Measurements from ENCODE around the gene MYO7B.

MYO7B gene

DNA sequence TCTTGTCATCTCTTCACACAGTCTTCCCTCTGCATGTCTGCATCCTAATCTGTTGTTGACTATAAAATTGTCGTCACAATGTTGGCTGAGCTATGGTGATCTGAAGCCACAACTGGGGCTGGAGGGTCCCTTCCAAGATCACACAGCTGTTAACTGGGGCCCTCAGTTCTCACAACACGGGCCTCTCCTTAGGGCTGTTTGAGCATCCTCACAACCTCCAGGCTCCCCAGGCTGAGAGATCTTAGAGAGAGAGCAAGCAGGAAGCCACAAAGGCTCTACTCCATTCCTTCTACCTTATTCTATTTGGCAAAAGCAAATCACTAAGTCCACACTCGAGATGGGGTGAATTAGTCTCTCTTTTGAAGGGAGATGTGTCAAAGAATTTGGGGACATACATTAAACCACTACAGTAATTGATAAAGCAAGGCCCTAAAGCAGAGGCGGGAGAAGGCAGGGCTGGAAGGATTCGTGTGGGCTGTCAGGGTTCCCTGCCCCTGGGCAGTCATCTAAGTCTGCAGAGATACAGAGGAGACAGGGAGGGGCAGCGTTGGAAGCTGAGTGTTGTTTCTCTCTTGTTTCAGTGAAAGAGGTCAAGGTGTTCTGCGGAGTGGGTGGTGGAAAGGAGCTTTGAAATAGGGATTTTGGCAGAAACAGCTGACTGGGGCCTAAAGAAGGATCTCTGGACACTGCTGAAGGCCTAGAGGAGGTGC, 15.9 kb downstream of the MYO7B start:
- H3K4me3 ChIP-seq (ENCODE audit: low read depth, low read length), result no peak overlapping the region
- no peak for DNase-seq (ENCODE audit: low read depth)
- no peak for TF ChIP-seq CTCF (conservative IDR thresholded peaks at IDR 0.05; ENCODE audit: low read depth, low read length)

DNA sequence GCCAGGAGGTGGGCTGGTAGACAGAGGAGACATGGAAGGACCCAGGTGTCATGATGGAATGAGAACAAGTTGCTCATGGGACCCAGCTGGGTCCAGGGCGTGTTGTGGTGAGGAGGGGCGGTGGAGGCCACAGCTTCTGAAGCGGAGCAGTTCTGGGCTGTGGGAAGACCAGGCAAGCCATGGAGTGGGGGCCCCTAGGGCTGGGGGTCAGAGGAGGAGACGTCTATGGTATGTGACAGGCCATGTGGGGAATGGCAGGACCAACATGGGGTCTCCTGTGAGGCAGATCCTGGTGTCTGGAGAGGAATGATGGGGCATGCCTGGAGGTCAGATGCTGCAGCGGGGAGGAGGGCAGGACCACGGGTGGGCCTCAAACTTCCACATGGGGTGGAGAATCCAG, 16.9 kb downstream of the MYO7B start:
- no peak overlapping the region for H3K4me3 ChIP-seq (ENCODE audit: low read depth, low read length)
- DNase-seq (ENCODE audit: low read depth), result no peak
- no peak for TF ChIP-seq CTCF (conservative IDR thresholded peaks at IDR 0.05; ENCODE audit: low read depth, low read length)

- DNase-seq (ENCODE audit: low read depth), result no peak
- TF ChIP-seq CTCF (conservative IDR thresholded peaks at IDR 0.05; ENCODE audit: low read depth, low read length), result no peak
- no peak overlapping the region for H3K4me3 ChIP-seq (ENCODE audit: low read depth, low read length)
These were observed 17.4 kb downstream of the MYO7B start for GRCh38 chr2:127552846-127553245.

- no peak for DNase-seq (ENCODE audit: low read depth)
- H3K4me3 ChIP-seq (ENCODE audit: low read depth, low read length), result no peak overlapping the region
- TF ChIP-seq CTCF (conservative IDR thresholded peaks at IDR 0.05; ENCODE audit: low read depth, low read length), result no peak
These were observed 23.4 kb downstream of the MYO7B start for GRCh38 chr2:127558911-127559310.

DNA sequence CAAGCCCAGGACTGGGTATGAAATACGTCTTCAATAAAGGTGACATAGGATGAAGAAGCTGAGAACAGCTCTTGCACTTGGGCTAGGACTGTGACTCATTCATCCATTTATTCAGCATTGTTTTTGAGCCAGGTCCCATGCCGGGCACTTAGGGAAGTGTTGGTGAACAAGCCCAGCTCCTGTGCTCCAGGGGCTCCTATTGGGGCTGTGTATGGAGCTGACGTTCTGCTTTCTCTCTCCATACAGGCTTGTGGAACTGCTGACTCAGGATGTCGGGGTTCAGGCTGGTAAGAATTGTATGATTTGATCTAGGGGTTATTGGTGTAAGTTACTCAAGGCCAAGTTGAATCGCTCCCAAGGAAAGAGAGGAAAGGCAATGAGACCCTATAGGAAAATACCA, 24.0 kb downstream of the MYO7B start:
- no peak overlapping the region for H3K4me3 ChIP-seq (ENCODE audit: low read depth, low read length)
- DNase-seq (ENCODE audit: low read depth), result no peak
- no peak for TF ChIP-seq CTCF (conservative IDR thresholded peaks at IDR 0.05; ENCODE audit: low read depth, low read length)

DNA sequence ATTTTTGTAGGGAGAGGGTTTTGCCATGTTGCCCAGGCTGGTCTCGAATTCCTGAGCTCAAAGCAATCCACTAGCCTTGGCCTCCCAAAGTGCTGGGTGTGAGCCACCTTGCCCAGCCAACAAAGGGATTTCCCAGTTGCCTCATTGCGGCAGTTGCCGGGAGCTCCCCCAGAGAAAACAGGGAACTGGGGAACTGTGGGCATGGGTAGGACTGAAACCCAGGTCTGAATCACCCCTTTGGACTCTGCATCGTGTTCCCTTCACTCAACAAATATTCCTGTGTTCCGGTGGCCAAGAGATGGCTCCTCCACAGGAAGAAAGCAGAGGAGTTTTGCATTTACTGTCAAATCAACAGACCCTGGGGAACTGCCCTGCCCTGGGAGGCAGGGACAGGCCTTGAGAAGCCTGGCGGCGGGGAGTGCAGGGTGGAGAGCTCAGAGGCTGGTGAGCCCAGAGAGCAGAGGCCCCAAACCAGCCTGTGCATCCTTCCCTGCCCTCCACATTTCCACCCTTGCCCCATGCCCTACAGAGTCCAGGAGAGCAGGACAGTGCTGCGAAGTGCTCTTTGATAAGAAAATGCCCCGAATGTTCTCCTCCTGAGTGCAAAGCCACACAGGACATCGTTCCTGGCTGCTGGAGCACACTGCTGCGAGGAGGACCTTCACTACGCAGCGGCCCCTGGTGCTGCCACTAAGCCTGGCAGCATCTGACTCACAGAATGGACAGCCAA, 24.9 kb downstream of the MYO7B start:
- H3K4me3 ChIP-seq (ENCODE audit: low read depth, low read length), result no peak overlapping the region
- DNase-seq (ENCODE audit: low read depth), result no peak
- no peak for TF ChIP-seq CTCF (conservative IDR thresholded peaks at IDR 0.05; ENCODE audit: low read depth, low read length)

DNA sequence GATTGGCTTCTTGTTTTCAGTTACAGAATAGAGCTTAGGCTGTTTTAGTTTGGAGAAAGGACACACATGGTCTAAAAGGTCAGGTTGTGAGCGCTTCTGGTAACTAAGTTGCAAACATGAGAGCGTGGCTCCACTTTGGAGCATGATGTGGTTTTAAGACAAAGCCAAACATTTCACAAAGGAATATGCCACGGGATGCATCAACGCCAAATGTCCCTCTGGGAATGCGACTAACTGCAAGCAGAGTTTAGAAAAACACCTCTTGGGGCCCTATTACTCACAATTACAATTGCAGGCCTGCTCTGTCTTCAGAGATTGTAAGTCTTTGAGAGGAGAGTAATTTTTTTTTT, 25.4 kb downstream of the MYO7B start:
- no peak for TF ChIP-seq CTCF (conservative IDR thresholded peaks at IDR 0.05; ENCODE audit: low read depth, low read length)
- no peak overlapping the region for H3K4me3 ChIP-seq (ENCODE audit: low read depth, low read length)
- DNase-seq (ENCODE audit: low read depth), result peak; percentile 5

Data from choroid plexus epithelial cell (primary cell).